Stimulated activated CD4-positive, alpha-beta T cell treated with anti-CD3 and anti-CD28 coated beads, Interleukin-12 subunit alpha, Interleukin-12 subunit beta, amount 100 ng/mL, for 4 hours (primary cell): ENCODE measurements around the gene SYNPO2.

Experiments used
- DNase-seq: peaks from one replicate; pipeline ENCODE4 v3.0.0-alpha.2; 2020

The SYNPO2 gene

DNA sequence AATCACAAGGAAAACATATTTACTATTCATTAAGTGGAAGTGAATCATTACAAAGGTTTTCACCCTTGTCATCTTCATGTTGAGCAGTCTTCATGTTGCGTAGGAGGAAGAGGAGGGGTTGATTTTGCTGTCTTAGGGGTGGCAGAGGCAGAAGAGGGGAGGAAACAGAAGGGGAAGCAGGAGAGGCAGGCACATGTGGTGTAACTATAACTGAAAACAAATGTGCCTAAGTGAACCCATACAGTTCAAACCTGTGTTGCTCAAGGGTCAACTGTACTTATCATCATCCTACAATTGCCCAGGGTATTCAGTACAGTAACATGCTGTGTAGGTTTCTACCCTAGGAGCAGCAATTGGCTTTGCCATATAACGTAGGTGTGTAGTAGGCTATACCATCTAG is 47.2 kb downstream of the SYNPO2 start:
- no peak for DNase-seq

DNA sequence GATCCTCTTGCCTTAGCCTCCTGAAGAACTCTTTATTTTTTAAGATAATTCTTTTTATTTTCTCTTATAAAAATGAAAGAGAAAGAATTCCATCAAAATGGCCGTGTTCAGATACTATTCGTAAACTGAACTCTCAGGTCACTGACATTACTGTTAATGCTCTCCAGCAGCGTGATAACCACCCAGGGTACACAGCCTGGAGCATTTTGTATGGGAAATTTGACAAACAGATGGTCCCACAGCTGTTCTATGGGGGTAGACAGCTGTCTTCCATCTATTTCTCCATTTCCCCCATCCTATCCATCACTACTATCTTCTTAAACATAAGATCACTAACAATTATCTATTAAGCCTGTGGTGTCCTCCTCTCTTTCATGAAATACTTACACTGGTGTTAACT is 47.8 kb downstream of the SYNPO2 start:
- DNase-seq = no peak

DNA sequence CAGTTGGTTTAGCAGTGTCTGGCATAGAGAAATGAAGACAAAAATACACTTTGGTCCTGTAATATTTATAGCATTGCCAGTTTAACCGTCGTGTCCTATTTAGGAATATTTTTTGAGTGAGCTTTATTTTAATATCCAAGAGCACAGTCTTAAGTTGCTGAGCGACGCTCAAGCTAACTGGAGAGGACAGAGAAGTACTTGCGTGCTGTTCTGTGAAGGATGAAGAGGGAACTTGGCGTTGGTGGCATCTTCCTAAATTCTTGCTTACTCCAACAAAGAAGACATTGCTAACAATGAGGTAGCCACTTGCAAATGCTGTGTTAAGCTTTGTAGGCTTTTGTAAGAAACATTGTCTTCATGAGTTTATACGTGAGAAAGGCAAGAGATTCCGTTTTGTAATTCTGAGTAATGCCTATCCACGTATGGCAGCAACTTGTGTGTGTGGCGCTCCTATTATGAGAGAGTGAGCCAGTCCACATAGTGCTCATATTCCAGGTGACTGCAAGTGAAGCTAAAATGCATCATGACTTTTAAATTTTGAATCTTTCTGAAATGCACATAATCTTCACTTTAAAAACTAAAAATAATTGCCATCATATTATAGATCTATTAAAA is 50.6 kb downstream of the SYNPO2 start:
- DNase-seq = no peak

DNA sequence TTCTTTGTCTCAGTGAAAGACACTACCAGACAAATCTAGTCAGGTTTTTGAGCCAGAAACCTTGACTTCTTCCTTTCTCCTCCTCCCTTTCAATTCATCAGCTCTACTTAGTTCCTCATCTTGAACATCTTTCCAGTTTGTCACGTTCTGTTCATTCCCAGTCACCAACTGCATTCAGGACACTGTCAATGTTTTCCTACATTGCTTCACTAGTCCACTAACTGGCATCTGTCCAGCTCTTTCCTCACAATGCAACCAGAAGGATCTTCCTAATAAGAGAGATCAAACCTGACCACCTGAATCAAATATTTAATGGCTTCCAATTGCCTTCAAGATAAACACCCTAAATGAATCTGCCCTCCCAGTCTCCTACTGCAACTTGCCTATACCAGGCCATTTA is 52.5 kb downstream of the SYNPO2 start:
- no peak for DNase-seq

DNA sequence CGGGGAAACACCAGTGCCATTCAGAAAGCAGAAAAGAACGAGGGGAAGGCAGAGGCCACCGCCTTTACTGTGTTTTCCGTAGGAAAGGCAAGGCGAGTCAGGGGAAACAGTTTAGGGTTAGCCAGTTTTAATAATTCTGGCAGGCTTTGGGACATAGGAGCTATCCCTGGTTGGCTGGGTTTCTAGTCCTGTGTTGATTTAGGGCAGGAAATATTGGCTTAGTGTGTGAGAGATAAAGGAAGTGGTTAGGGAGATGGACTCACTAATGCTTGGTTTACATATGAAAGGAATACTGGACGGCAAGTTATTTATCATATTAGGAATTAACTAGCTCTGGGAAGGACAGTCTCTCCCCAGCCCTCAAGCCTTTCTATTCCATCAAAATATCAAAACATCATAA is 53.1 kb downstream of the SYNPO2 start:
- DNase-seq = no peak

DNA sequence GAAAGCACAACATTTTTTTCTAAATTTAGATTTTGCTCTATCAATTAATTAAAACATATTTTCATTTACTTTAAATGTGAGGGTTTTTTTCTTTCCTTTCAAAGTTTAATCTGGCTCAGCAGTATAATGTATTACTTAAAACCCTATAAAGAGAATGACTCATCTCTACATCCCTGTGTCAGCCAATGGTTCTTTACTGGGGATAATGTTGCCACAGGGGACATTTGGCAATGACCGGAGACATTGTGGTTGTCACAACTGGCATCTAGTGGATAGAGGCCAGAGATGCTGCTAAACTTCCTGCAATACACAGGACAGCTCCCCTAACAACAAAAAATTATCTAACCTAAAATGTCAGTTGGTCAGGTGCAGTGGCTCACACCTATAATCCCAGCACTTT is 53.8 kb downstream of the SYNPO2 start:
- no peak for DNase-seq

DNA sequence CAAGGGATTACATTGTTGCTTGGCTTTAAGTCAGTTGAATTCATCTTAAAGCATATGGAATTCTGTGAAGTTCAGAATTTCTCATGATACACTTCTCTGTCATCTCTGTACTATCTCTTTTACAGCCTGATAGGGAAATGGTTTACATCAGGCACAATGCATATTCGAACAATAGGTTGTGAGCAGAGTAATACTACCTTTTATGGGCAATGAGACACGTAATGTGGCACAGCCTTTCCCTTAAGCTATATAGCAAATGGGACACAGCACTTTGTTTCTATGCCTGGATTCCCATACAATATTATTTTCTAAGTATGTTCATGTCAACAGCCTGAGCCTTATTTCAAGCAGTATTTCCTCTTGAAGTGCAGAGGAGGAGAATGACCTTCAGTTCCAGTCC is 58.4 kb downstream of the SYNPO2 start:
- no peak for DNase-seq

DNA sequence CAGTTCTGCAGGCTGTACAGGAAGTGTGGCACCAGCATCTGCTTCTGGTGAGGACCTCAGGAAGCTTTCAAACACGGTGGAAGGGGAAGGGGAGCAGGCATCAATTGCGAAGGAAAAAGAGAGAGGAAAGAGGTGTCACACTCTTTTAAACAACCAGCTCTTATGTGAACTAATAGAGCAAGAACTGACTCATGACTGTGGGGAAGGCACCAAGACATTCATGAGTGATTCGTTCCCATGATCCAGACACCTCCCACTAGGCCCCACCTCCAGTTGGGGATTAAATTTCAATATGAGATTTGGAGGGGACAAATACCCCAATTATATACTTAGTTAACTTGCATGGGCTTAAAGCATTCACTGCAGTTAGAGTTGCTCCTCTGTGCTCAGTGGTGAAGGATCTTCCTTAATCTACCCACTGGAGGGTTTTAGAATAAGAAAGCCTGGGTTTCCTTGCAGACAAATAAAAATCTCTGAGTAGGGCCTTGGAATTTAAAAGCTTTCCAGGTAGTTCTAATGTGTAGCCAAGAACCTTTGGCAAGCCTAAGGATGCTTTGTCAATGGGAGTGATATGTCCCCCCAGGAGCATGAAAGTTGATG is 60.0 kb downstream of the SYNPO2 start:
- DNase-seq = no peak

DNA sequence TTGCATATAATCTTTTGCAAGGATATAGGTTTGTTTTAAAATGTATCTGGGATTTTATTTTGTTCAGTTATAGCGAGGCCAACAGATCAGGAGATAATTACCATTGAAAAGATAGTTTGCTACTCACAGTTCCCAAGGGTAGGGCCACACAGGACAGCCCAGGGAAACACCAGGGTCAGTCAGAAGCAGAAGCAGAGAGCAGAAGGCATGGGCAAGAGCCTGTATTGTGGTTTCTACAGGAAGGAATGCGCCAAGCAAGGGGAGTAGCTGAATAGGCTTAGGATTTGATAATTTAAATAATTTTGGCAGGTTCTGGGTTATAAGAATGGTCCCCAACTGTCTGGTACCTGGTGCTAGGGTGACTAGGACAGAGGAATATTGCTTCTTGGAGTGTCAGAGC is 61.6 kb downstream of the SYNPO2 start:
- no peak for DNase-seq

DNA sequence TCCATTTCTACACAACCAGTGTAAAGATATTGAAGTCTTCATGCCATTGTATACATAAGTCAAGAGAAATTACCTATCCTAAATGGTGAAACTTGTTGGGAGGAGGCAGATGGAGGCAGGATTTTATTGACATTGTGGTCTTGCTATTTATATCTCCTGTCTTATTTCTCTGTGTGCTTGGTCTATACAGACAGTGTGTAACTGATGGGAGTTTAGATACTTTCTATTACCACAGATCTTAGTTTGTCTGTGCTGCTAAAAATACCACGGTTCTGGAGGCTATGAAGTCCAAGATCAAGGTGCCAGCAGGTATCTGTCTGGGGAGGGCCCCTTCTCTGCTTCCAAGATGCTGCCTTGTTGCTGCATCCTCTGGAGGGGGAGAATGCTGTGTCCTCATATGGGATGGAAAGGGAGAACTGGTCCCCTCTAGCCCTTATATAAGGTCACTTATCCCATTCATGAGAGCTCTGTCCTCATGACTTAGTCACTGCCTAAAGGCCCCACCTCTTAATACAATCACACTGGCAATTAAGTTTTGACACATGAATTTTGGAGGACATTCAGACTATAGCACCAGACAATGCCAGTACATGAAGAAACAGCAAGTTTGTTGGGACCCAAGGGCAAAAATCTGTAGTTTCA is 62.4 kb downstream of the SYNPO2 start:
- no peak for DNase-seq

DNA sequence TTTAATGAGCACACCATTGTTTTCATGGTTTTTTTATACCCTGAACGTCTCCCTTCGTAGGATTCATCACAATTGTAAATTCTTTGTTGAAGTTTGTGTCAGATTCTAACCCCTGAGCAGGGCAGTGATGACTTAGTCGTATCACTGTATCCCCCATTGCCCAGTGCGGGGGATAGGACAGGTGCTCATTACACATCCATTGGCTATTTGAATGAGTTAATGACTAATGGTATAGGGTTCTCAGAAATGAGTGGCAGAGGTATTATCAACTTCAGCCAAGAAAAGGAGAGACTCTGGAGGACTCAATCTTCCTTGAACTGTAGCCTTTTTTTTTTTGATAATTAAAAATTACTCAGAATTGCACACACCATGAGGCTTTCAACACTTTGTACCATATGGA is 64.6 kb downstream of the SYNPO2 start:
- DNase-seq = no peak

DNA sequence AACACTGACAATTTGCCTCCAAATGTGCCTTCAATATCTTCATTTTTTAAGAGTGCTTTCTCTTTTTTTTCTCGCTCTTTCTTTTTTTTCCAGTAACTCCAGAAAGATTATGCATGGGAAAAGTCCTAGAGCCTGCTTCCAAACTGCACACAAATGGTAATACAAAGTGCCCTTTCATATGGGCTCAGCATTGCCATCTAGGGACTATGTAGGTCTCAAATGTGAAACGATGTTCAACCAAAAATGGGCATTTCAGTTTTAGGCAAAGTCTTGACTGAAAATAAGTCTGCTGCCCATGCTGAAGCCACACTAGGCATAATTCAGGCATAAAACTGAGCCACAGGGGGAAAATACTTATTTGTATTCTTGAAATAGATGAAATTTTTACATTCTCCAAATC is 65.6 kb downstream of the SYNPO2 start:
- no peak for DNase-seq

DNA sequence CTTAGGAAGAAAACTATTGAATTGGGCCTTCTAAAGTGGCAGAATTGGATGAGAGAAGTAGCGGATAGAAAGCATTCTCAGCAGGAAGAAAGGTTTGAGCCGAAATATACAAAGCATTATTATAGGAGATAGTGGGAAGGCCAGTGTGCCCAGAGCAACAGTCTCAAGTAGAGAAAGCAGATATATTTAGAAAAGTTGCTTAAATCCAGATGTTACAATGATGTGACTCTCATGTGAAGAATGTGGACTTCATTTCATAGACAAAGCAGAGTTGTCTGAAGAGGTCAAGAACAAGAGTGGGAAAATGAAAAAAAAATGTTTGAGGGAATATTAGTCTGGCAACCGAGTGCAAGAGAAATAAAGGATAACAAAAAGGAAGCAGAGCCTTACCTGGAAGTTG is 66.9 kb downstream of the SYNPO2 start:
- no peak for DNase-seq

DNA sequence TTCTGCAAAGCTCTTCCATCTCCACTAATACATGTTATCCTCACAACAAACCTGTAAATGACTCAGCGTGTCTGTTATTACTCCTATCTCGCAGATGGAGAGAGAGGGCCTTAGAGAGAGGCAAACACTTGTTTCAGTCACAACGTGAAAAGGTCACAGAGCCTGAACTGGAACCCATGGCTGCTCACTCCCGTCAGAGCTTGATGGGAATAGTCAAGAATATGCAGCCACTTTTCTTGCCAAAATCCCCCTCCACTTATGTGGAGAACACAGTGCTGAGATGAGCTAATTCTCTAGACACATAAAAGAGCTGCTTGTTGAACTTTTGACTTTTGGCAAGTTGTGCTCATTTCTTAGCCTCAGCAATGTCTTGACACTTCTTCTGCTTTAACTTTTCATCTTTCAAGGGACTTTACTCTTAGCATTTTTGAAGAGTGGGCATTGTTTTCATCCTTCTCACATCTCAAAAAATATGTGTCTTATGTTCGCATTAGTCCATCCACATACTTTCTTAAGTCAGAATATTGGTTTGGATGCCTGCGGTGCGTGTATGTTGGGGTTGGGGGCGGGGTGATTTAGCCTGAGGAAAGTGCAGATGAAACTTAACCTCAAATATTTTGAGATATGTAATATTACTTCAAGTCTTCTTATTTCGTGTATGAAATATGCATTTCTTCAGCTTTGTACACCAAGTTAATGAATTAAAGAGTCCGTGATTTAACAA is 69.2 kb downstream of the SYNPO2 start:
- no peak for DNase-seq

DNA sequence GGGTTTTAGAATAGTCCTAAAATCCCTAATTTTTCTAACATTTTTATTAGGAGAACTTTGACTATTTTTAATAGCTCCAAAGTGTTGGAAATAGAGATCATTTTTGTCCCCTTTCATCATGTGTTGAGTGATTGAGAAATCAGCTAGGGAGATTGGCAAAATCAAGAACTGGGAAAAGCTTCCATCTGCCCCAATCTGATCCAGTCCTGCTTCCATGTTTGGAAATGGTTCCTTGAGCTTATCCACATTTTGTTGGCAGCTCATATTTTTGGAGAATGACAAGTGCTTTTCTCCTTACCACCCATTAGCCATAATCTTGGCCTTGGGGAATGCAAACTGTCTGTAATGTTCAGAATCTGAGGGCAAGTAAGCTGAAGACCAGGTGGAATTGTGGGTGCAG is 73.9 kb downstream of the SYNPO2 start:
- no peak for DNase-seq

DNA sequence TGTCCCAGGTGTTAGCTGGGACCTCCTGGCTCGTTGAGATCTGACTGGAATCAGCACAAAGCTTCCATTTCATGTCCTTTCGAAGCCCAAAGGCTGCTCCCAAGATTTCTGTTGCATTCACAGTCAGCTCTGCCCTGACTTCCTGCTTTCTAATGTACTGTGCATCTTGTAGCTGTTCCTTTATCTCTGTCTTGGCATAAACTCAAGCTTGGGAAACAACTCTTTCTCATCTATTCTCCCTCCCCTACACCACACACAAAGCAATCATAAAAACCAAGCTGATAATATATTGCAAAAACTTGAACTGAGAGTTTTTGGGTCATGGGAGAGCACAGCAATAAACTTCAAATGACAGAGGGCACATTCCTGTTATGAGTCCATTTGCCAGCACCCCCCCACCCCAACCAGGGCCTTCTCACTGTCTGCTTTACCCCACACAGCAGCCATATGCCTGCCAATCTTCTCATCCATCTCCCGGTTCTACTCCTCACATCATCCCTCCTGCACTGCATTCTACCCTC is 76.3 kb downstream of the SYNPO2 start:
- no peak for DNase-seq

DNA sequence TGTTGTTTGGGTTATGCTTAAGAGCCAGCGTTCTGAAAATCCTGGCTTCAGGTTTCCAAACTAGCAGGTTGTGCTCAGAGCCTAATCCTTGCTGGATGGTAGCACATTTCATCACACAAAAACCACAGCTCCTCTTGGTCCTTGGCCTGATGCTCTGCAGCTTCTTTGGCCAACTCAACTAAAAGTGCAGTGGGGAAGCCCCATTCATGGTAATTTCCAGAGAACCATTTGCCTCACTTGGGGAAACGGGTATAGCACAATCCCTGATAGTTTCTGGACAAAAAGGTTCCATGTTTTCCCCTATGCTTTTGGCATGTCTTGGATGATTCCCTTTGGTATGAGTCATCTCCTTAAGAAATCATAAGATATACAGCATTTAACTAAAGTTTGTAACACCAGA is 78.7 kb downstream of the SYNPO2 start:
- DNase-seq = no peak

DNA sequence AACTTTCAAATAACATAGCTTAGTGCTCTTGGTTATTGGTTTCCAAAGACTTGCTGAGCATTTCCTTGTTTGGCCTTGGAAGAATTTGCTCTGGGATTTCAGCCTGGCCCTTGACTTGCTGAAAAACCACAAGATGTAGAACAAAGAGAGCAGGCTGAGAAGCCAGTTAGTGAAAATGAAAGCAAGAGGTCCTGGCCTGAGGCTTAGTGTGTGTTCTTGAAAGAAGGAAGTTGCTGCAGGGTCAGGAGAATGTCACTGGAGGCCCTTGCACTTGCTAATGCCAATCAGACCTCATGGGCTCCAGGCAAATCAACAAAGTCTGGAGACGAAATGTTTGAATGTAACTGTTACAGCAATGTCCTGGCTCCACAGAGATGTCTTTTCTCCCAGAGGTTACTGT is 79.4 kb downstream of the SYNPO2 start:
- DNase-seq = no peak

DNA sequence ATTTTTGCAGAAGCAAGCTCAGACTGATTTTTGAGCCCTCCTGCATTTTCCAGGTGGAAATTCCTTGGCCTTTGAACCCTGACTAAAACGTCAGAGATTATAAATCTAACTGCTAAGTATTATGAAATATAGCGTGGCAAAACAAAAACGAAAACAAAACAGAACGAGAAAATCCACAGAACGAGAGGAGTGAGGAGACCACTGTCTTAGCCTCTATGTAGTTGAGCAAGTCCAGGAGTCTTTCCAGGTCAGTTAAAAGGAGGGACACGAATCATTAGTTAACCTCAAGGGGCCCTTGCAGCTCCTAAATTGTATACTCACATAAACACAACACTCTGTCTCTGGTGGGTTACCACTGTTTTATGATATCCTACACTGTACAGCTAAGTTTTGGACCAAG is 80.2 kb downstream of the SYNPO2 start:
- no peak for DNase-seq

DNA sequence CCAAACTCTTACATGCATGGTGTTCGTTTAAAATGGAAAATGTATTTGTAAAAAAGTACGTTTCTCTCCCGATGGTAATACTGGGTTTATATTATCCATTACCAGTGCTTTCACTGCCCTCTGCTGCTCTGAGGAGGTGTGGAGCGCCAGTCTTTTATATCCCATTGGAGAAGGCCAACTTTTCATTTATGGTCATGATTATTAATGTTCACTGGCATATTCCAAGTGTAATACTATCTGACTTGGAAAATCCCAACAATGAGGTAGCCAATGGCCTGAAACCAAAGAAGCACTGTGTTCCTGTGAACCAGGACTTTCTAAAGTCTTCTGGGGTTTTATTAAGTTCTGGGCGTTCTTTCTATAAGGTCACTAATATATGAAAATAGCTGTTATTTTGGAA is 80.7 kb downstream of the SYNPO2 start:
- no peak for DNase-seq

DNA sequence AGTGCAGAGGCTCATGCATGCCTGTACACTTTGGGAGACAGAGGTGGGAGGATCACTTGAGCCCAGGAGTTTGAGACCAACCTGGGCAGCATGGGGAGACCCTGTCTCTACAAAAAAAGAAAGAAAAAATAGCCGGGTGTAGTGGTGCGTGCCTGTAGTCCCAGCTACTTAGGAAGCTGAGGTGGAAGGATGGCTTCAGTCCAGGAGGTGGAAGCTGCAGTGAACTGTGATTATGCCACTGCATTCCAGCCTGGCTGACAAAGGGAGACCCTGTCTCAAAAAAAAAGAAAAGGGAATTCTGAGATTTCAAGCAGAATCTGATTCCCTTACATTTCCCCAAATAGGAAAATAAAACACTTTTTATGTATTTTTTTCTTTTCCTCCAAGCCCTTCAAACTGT is 83.5 kb downstream of the SYNPO2 start:
- DNase-seq = no peak

DNA sequence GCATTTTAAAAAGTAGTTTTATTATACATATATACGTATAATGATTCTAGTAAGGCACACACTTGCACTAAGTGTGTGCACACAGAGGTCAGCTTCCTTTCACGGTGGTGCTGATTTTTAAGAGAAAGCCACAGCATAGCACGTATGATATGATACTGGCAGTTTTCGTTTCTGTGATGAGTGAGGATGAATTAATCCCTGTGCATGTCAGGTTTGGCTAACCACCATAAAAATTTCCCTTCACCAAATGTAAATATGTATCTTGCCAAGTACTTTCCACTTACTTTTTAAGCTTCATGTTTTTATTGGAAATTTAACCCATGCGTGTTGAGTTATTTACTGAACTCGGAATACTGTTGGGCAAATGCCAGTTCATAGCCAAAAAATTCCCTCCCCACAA is 84.6 kb downstream of the SYNPO2 start:
- DNase-seq = no peak

DNA sequence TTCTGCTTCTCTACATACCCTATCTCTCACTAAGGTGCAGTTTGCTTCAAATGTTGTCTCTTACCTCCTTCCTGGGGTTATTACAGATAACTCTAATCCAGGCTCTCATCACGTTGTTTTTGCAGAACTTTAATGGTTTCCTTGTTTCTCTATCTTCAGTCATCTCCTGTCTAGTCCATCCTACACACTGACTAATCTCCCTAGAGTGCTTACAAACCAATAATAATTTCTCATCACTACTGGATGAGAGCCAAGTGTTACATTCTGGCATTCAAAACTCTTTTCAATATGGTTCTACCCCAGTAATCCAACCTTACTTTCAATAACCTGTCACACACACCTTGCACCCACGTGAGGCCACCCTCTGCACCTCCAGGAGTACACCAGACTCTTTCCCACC is 86.1 kb downstream of the SYNPO2 start:
- no peak for DNase-seq
